Right cardiac atrium (tissue), 5 donors: ENCODE results near the gene ING4. TPM values are rescaled to one million over a fixed set of nuclear protein-coding genes. Genes with fewer than 3 reads are reported as not detected.

Source experiments
- ATAC-seq, 2 donors: fragments of 200-7000 bp; cut with Tn5 transposase; one replicate each; pipeline versions ENCODE4 v1.8.0 to v1.9.1; 2020; ENCODE audit warnings: moderate library complexity in 2 of 2, mild to moderate bottlenecking in 1 of 2
- DNase-seq, 3 donors: peaks; one replicate each; pipeline ENCODE4 v3.0.0-alpha.2; 2020
- H3K27ac ChIP-seq: one replicate; pipeline ENCODE4 v1.5.1; 2013; ENCODE audit warnings: mild to moderate bottlenecking, low read length, control low read depth, moderate library complexity
- H3K27me3 ChIP-seq: one replicate; pipeline ENCODE4 v1.6.1; 2013; ENCODE audit not compliant: control insufficient read depth, insufficient read depth
- H3K4me1 ChIP-seq: one replicate; pipeline ENCODE4 v1.6.1; 2013; ENCODE audit warnings: low read length; ENCODE audit not compliant: control insufficient read depth, insufficient read depth
- H3K4me3 ChIP-seq: one replicate; pipeline ENCODE4 v1.5.1; 2013; ENCODE audit warnings: low read length, control low read depth
- H3K9me3 ChIP-seq: one replicate; pipeline ENCODE4 v1.6.1; 2013; ENCODE audit warnings: low read length; ENCODE audit not compliant: control insufficient read depth
- WGBS: extraction: QIAGEN DNeasy Blood & Tissue Kit; methylation state at CpG from one replicate; pipeline ENCODE4 v1.1.7; 2013; 5-methylcytosine and 5-hydroxymethylcytosine counted together
- intact Hi-C, 4 donors: fragments of 100-400 bp; cut with DNase I; formaldehyde crosslinking; loops; one replicate each; pipeline versions ENCODE4 v1.11.0 to v1.14.0; 2022 to 2023
- polyA plus RNA-seq: library from polyadenylated mRNA; stranded (reverse); fragments of 200-250 nt; gene quantifications from one replicate; pipeline ENCODE4 v1.2.3, GENCODE V29; 2013
- total RNA-seq, 4 donors: library from RNA; stranded (reverse); fragmentation: NEBNext Ultra II Directional; extraction: Animal tissue kit (Norgen Biotek cat#: 25700); gene quantifications; one replicate each; pipeline ENCODE4 v1.2.1, GENCODE V29; 2021
- donor health status: healthy with polysubstance abuse.
- donor health status: DM: no; HTN: yes; CAD: no.
- donor health status: DM: no; HTN: no; CAD: no.
- donor health status: DM: no; HTN: yes; CAD: no; lungs with severe emphysema.
- donor health status: DM: yes; HTN: yes; CAD: no.

The ING4 gene
- total and polyA plus RNA-seq, 5 donors = 18.3 to 31.2 (median 29.9) TPM

DNA sequence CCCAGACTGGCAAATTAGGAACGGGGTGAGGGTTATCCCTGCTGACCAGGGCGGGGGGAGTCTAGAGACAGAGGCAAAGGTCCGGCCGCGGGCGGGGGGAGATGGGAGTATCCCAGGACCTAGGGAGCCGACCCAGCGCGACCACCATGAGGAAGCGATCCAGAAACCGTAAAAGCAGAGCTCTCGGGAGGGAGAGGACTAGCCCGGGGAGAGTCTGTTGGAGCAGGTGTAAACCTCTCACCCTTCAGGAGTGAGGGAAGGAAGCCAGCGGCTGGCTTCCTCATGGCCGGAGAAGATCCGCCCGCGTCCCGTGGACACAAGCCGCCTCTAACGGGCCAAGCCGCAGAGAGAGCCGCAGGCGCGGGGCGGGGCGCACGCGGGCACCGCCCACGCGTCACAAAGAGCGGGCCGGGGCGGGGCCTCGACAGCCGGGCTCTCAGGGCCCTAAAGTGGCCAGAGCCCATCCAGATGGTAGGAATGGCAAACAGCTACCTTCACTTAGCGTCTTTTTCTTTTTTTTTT, 15.8 kb downstream of the ING4 start, which contains the start of gene ACRBP:
ACRBP (minus strand) TSS at position 350 of the 522 bp plus-strand sequence; CDS start at position 284, 66 bp downstream.
- Histone ChIP-seq H3K27me3 (no peaks in the 10 kb centered on the region), H3K9me3 (no peaks in the 10 kb centered on the region), H3K4me1 (no peaks in the 10 kb centered on the region), H3K4me3 (peak within 1 kb of the TSS; percentile 74), H3K27ac (peak within 1 kb of the TSS; percentile 21)
- intact Hi-C loops = no loop called here
- 4% methylated on average over 38 of the region's 38 CpGs for WGBS
- peak; percentile 84 to 96 (median 93) for DNase-seq
- ATAC-seq = peak; percentile 96 to 97

- Histone ChIP-seq H3K9me3 (no peaks in the 10 kb centered on the region), H3K4me1 (no peaks in the 10 kb centered on the region), H3K27ac (peak overlapping the region; percentile 21), H3K27me3 (no peaks in the 10 kb centered on the region), H3K4me3 (peak overlapping the region; percentile 74)
- WGBS = 66% methylated on average over 28 of the region's 28 CpGs
- DNase-seq (no peak), ATAC-seq (peak; percentile 27 to 29)
- intact Hi-C loops = no loop called here
Measured at GRCh38 chr12:6646276-6647082, 16.4 kb downstream of the ING4 start.

DNA sequence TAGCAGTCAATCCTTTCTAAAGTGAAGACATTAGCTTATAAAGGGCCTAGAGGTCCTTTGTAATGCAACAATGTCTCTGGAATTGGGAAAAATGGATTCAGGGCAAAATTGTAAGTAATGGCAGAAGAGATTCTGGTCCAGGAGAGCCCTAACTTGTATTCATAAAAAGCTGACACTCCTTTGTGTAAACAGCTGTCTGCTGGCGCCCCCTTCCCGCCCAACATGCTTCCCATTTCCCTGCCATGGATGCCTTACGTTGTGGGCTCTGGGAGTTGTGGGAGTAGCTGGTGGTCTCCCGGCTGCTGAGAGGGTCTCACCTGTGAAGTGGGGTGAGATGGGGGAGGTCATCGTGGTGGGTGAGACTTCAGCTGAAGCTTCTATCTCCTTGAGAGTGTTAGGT, 18.0 kb downstream of the ING4 start:
- ATAC-seq (no peak), DNase-seq (peak; percentile 38 to 75 (median 67))
- Histone ChIP-seq H3K27ac (no peak overlapping the region), H3K9me3 (no peaks in the 10 kb centered on the region), H3K4me1 (no peaks in the 10 kb centered on the region), H3K27me3 (no peaks in the 10 kb centered on the region), H3K4me3 (no peak overlapping the region)
- intact Hi-C loops = no loop called here
- 29% methylated on average over 5 of the region's 5 CpGs for WGBS

DNA sequence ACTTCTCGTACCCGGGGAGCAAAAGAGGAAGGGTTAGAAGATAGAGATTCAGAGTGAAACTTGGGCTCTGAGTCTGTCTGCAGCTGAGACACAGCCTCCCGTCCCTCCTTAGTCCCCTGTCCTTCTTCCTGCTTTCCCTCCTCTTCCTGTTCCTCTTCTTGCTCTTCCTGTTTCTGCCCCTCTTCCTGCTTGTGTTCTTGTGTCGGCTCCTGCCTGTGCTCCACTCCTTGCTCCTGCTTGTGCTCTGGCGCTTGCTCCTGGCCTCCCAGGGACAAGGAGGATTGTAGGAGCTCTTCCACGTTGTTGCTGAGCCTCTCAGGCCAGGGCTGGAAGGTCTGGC, 18.7 kb downstream of the ING4 start:
- DNase-seq (no peak), ATAC-seq (peak; percentile 7 to 15)
- 53% methylated on average over 6 of the region's 6 CpGs for WGBS
- Histone ChIP-seq H3K27me3 (no peaks in the 10 kb centered on the region), H3K4me3 (no peak overlapping the region), H3K4me1 (no peaks in the 10 kb centered on the region), H3K27ac (no peak overlapping the region), H3K9me3 (no peaks in the 10 kb centered on the region)
- intact Hi-C loops = no loop called here

DNA sequence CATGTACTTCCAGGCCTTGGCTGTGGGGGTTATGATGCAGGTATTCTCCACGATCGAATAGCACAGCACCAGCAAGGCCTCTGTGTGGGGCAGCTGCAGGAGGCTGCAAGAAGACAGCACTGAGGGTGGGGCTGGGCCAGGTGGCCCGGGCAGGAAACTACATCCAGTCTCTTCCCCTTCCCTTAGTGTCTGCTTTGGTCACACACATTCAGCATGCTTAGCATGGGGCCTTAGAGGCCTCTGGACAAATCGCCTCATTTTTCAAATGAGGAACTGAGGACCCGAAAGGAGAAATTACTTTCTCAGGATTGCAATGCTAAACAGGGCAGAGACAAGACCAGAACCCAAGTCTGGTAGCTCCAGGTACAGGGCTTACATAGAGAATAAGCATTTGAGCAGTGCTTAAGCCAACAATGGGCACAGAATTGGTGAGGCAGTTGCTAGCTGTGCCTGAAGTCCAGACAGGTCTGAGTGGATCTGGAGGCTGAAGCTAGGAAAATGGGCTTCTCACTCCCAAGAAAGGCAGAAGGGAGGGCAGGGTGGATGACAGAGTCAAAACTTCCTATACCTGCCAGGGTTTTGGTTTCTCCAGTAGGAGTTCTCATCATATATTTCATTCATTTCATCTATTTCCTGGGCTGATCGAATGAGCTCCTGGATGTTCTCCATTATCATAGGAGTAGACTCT, 19.2 kb downstream of the ING4 start:
- Histone ChIP-seq H3K27me3 (no peaks in the 10 kb centered on the region), H3K4me1 (no peaks in the 10 kb centered on the region), H3K9me3 (no peaks in the 10 kb centered on the region), H3K4me3 (no peak overlapping the region), H3K27ac (no peak overlapping the region)
- DNase-seq (no peak), ATAC-seq (peak in 1 of 2 donors; percentile 33)
- intact Hi-C loops = no loop called here
- WGBS = 80% methylated on average over 6 of the region's 6 CpGs

DNA sequence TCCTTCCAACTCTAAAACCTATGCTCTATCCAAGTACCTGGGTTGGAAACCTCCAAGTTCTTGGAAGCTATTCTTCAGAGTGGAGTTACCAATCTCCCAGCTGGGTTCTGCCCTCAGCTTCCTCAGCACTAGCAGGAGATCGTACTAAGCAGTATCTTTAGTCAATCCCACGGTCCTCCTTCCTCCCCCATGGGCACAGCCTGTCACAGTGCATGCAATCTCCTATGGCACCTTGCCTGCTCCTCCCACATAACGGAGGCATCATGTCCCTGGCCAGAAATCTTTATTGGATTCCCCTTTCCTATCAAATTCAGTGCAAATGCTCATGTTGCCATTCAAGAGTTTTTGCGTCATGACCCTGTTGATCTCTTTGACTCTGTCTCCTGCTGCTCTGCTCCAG, 21.8 kb downstream of the ING4 start:
- H3K4me1 ChIP-seq = no peaks in the 10 kb centered on the region
- no peak overlapping the region for H3K4me3 ChIP-seq
- H3K27me3 ChIP-seq = no peaks in the 10 kb centered on the region
- H3K27ac ChIP-seq = no peak overlapping the region
- WGBS = 53% methylated on average over 4 of the region's 4 CpGs
- no peaks in the 10 kb centered on the region for H3K9me3 ChIP-seq
- ATAC-seq (no peak), DNase-seq (no peak)
- intact Hi-C loops = no loop called here

DNA sequence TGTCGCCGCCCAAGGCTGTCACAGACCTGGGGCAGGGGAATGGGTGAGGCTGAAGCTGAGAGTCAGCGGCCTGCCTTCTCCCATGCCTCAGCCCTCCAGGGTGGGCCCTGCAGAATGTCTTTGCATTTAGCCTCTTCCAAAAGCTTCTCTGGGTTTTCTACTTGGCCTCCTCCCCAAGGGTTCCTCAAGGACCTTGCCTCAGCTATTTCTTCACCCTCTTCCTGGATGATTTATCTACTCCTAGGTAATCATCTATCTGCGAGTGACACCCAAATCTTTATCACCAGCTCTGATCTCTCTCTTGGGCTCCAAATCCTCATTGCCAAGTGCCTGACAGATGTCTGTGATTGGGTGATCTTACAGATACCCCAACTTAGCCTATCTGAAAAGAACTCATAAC, 22.4 kb downstream of the ING4 start:
- no peak overlapping the region for H3K27ac ChIP-seq
- DNase-seq = no peak
- intact Hi-C loops = no loop called here
- H3K27me3 ChIP-seq = no peaks in the 10 kb centered on the region
- 90% methylated on average over 4 of the region's 4 CpGs for WGBS
- no peak for ATAC-seq
- H3K9me3 ChIP-seq = no peaks in the 10 kb centered on the region
- H3K4me1 ChIP-seq = no peaks in the 10 kb centered on the region
- H3K4me3 ChIP-seq = no peak overlapping the region

- WGBS = 55% methylated on average over 11 of the region's 11 CpGs
- peak in 1 of 3 donors; percentile 54 for DNase-seq
- no peaks in the 10 kb centered on the region for H3K9me3 ChIP-seq
- H3K4me1 ChIP-seq = no peaks in the 10 kb centered on the region
- peak in 1 of 2 donors; percentile 50 for ATAC-seq
- H3K27me3 ChIP-seq = no peaks in the 10 kb centered on the region
- intact Hi-C loops = no loop called here
- H3K27ac ChIP-seq = no peak overlapping the region
- no peak overlapping the region for H3K4me3 ChIP-seq
Measured at GRCh38 chr12:6639151-6639801, 23.6 kb downstream of the ING4 start.

GRCh38 chr12:6638305-6638704, 24.6 kb downstream of the ING4 start:
- no peak overlapping the region for H3K4me3 ChIP-seq
- no peaks in the 10 kb centered on the region for H3K9me3 ChIP-seq
- intact Hi-C loops = no loop called here
- DNase-seq = no peak
- no peaks in the 10 kb centered on the region for H3K27me3 ChIP-seq
- no peak overlapping the region for H3K27ac ChIP-seq
- no peak for ATAC-seq
- 75% methylated on average over 9 of the region's 9 CpGs for WGBS
- no peaks in the 10 kb centered on the region for H3K4me1 ChIP-seq

- peak; percentile 59 to 67 for ATAC-seq
- WGBS = 58% methylated on average over 18 of the region's 18 CpGs
- Histone ChIP-seq H3K27me3 (no peaks in the 10 kb centered on the region), H3K27ac (no peak within 1 kb of the TSS), H3K4me3 (no peak within 1 kb of the TSS), H3K4me1 (peaks cover 2% of the 10 kb centered on the region), H3K9me3 (no peaks in the 10 kb centered on the region)
- intact Hi-C loops = no loop called here
- DNase-seq = peak; percentile 41 to 79 (median 68)
Measured at GRCh38 chr12:6635856-6636531, 26.9 kb downstream of the ING4 start, which contains the start of gene LPAR5. Gene LPAR5, minus strand, starts transcription at chr12:6635959. Its CDS starts 14,711 bp downstream, at chr12:6621248.
